ENCODE measurements around the gene UROC1.

UROC1 gene

DNA sequence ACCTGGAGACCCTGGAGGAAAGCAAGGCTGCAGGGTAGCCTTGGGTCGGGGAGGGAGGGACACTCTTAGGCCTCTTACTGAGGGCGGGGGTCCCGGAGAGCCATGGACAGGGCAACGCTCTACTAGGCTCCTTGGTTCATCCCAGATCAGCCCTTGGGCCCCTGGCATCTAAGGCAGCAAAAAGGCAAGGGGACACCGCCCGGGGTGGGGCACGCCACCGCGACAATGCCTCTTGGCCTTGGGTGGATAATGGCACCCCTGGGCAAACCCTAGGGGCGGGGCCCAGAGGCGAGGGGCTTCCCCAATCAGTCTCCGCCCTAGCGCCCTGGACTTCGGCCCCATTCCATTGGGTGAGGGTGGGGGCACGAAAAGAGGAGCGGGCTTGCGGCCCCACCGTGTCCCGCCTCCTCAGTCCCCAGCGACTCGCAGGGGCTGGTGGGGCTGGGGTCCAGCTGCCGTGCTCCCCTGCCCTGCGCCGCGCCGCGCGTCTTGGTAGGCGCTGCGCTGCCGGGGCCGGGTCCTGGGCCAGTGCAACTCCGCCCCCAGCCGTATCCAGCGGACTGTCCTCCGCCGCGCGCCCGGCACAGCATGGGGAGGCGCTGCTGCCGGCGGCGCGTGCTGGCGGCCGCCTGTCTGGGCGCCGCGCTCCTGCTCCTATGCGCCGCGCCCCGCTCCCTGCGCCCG lies 6.3 kb upstream of the UROC1 start, which contains the start of gene CHST13:
TSS of gene CHST13 (plus strand) at position 411 of the 684 bp plus-strand sequence. CDS start at position 589, 178 bp downstream.
- in situ Hi-C loops (cut with HindIII; ENCODE audit: low pct_ligation_motif_present, low pct_unique_long_range_greater_than_20kb, low sequenced_read_pairs), result no loop called here
- peak; percentile 67 for DNase-seq

DNA sequence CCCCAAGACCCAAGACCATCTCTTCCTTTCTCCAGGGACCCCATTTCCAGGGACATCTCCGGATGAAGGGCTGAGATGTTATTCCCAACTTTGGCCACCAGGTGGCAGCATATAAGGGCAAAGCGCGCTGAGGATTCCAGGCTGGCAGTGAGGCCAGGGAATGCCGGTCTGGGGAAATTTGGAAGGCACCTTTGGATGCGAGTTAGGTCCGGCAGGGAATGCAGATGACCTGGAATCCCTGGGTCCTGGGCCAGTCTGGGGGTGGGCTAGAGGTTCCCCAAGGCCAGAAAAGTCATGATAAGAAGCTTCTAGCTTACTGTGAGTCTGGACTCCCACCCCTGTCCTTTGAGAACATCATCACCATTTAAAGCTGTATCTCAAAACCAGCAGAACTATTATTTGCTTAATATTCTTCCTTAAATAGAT lies 4.8 kb upstream of the UROC1 start:
- in situ Hi-C loops (cut with HindIII; ENCODE audit: low pct_ligation_motif_present, low pct_unique_long_range_greater_than_20kb, low sequenced_read_pairs), result no loop called here
- DNase-seq, result peak; percentile 54

- in situ Hi-C loops (cut with HindIII; ENCODE audit: low pct_ligation_motif_present, low pct_unique_long_range_greater_than_20kb, low sequenced_read_pairs), result no loop called here
- DNase-seq, result no peak
Observed at GRCh38 chr3:126521122-126521891, 3.7 kb upstream of the UROC1 start.

DNA sequence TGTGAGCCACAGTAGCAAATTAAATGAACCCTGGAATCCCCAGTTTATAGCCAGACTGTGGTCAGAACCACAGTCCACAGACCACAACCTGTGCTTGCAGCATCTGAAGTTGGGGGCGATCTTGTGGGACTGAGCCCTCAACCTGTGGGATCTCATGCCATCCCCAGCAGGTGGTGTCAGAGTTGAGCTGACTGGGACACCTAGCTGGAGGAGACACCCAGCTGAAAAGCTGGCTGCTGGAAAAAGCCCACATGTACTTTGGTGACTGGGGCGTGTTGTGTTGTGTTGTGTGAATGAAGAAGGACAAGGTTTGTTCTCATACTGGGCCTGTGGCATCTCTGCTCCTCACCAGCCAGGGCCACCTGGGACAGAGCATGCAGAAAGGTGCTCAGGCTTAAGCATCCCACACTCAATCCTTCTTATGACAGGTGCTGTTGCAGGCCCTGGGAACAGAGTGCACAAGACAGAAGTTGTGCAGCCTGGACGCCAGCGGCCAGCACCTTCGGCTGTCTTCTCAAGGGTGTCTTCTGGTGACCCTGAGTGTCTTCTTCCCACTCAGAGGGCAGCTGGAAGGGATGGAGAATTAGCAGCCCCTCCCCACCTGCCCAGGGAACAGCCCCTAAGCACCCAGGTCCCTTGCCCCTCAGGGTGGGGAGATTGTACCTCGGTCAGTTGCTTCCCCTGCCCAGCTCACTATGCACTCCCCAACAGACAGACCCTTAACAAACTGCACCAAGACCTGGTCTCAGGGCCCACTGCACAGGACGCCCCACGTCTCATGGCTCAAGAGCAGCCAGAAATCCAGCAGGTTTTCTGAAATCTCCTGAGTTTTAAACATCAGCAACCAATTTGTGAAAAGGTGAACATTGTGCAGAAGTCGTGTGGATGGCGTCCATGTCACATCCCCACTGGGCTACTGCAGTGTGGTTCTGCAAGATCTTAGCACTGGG lies 2.2 kb upstream of the UROC1 start:
- no peak for DNase-seq
- in situ Hi-C loops (cut with HindIII; ENCODE audit: low pct_ligation_motif_present, low pct_unique_long_range_greater_than_20kb, low sequenced_read_pairs), result no loop called here

GRCh38 chr3:126518779-126519177 lies 1.2 kb upstream of the UROC1 start:
- in situ Hi-C loops (cut with HindIII; ENCODE audit: low pct_ligation_motif_present, low pct_unique_long_range_greater_than_20kb, low sequenced_read_pairs), result no loop called here
- no peak for DNase-seq

- no peak for DNase-seq
- in situ Hi-C loops (cut with HindIII; ENCODE audit: low pct_ligation_motif_present, low pct_unique_long_range_greater_than_20kb, low sequenced_read_pairs), result no loop called here
Observed at GRCh38 chr3:126517986-126518778, 609 bp upstream of the UROC1 start.

- DNase-seq, result no peak
- in situ Hi-C loops (cut with HindIII; ENCODE audit: low pct_ligation_motif_present, low pct_unique_long_range_greater_than_20kb, low sequenced_read_pairs), result no loop called here
Observed at GRCh38 chr3:126516936-126517290, 660 bp downstream of the UROC1 start.

DNA sequence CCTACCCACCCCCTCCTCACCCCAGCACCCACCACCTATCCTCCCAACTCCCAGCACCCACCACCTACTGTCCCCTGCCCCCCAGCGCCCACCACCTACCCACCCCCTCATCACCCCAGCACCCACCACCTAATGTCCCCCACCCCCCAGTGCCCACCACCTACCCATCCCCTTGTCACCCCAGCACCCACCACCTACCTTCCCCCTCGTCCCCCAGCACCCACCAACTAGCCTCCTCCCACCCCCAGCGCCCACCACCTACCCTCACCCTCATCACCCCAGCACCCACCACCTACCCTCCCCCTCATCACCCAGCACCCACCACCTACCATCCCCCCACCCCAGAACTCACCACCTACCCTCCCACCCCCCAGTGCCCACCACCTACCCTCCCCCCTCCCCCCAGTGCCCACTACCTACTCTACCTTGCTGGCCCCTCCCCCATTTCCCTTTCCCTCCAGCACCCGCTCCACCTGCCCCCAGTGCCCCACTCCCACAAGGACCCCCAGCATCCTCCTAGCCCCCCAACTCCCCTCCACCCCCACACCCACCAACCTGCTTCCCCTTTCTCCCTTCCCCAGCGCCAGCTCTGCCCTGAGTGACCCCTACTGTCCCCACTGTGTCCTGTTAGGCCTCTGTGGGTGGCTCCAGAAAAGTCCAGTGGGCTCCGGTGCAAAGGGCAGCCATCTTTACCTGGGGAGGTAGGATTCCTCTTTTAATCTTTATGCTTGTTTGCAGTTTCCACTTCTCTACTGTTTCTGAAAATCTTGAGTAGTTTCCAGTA lies 1.2 kb downstream of the UROC1 start:
- DNase-seq, result no peak
- in situ Hi-C loops (cut with HindIII; ENCODE audit: low pct_ligation_motif_present, low pct_unique_long_range_greater_than_20kb, low sequenced_read_pairs), result no loop called here

DNA sequence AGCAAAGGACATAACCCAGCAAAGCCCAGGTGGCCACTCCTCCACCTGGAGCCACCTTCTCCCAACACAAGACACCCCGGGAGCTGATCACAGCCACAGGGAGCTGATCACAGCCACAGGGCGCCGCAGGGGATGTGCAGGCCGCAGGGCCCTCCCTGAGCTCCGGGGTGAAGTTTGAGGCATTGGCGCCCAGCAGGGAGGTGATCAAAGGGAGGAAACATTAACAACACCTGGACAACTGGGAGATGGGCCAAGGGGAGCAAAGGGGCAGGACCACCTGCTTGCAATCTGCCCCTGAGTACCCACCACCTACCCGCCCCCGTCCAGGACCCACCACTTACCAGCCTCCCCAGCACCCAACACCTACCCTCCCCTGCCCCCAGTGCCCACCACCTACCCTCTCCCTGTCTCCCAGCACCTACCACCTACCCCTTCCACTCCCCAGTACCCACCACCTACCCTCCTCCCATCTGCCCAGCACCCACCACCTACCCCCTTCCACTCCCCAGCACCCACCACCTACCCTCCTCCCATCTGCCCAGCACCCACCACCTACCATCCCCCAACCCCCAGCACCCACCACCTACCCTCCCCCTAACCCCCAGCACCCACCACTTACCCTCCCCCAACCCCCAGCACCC lies 2.4 kb downstream of the UROC1 start:
- DNase-seq, result no peak
- in situ Hi-C loops (cut with HindIII; ENCODE audit: low pct_ligation_motif_present, low pct_unique_long_range_greater_than_20kb, low sequenced_read_pairs), result no loop called here

DNA sequence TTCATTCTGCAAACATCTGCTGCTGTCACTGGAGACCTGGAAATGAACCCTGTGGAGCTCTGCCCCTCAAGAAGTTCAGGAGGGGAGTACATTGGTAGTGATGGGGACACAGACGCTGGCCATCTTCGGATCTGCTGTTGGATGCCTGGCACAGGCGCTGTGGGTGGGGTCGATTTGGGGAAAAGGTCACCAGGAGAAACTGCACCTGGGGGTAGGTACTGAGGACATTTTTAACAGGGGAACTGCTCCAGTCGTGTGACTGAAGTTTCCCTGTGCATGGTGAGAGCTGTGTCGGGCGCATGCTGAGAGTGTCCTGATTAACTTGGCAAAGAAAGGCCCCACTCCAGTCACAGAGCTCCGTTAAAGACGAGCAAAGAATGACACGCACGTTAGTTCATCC lies 3.4 kb downstream of the UROC1 start:
- in situ Hi-C loops (cut with HindIII; ENCODE audit: low pct_ligation_motif_present, low pct_unique_long_range_greater_than_20kb, low sequenced_read_pairs), result no loop called here
- DNase-seq, result no peak

- DNase-seq, result no peak
- in situ Hi-C loops (cut with HindIII; ENCODE audit: low pct_ligation_motif_present, low pct_unique_long_range_greater_than_20kb, low sequenced_read_pairs), result no loop called here
Observed at GRCh38 chr3:126512916-126513650, 4.5 kb downstream of the UROC1 start.

DNA sequence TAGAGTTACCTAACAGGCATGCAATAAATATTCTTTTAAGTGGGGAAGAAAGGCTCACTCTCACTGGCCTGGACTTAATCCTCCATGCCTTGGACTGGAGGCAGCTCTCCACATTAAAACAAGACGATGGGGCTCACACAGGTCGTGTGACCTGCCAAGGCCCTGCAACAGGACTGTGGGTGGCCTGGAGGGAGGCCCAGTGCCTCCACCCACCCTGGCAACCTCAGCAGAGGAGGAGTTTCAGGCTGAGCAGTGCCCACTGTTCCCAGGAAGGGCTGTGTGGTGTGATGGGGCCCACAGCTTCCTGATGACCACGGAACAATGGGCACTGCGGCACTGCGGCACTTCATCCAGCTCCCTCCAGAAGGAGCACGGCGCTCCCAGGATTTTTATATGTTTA lies 5.5 kb downstream of the UROC1 start:
- no peak for DNase-seq
- in situ Hi-C loops (cut with HindIII; ENCODE audit: low pct_ligation_motif_present, low pct_unique_long_range_greater_than_20kb, low sequenced_read_pairs), result no loop called here

DNA sequence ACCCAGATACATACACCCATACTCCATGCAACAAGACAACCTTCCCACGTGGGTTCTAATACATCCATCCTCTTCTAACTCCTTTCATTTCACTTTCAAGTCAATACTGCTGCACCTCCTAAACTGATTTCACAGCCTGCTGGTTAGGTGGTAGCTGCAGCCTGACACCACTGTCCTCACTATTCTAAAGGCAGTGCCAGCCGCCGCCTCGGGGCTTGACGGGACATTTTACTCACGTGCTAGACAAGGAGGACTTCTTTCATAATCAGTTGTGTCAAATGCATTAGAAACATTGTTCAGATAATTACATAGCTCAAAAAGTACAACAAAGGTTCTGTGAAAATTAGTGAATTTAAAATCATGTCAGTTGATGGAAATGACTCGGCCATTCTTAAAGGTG lies 6.3 kb downstream of the UROC1 start:
- DNase-seq, result no peak
- in situ Hi-C loops (cut with HindIII; ENCODE audit: low pct_ligation_motif_present, low pct_unique_long_range_greater_than_20kb, low sequenced_read_pairs), result no loop called here

GRCh38 chr3:126510308-126510910 lies 7.2 kb downstream of the UROC1 start:
- no peak for DNase-seq
- in situ Hi-C loops (cut with HindIII; ENCODE audit: low pct_ligation_motif_present, low pct_unique_long_range_greater_than_20kb, low sequenced_read_pairs), result no loop called here

DNA sequence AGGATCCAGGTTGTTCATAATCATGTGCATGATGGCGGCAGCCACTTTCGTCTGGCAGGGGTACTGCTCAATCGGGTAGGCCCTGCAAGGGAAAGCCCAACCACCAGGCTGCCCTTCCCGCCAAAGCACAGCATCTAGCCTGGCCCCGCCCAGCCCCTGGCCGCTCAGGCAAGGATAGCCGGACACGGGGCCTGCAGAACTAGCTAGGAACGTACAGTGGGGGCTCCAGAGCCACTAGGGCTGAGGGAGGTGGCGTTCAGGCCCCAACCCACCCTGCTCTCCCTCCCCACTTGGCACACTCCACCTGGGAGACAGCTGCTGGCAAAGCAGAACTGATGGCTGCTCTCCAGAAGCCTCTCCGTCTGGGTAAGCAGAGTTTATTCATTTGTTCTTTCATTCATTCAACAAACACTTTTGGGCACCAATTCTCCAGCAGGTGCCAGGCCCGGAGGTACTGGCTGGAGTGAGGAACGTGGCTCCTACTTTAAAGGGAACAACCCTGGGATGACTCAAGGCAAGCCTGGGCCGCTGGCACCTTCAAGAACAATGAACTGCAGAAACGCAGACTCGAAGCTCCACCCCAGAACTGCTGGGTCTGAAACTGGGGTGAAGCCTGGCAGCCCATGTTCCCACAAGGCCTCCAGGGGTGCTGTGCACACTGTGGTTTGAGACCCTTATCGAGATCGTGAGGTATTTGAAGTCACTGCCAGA lies 7.8 kb downstream of the UROC1 start:
- DNase-seq, result no peak
- in situ Hi-C loops (cut with HindIII; ENCODE audit: low pct_ligation_motif_present, low pct_unique_long_range_greater_than_20kb, low sequenced_read_pairs), result no loop called here

- in situ Hi-C loops (cut with HindIII; ENCODE audit: low pct_ligation_motif_present, low pct_unique_long_range_greater_than_20kb, low sequenced_read_pairs), result no loop called here
- DNase-seq, result no peak
Observed at GRCh38 chr3:126508564-126508964, 9.0 kb downstream of the UROC1 start.
